ENCODE measurements around the gene MALAT1.

DNA sequence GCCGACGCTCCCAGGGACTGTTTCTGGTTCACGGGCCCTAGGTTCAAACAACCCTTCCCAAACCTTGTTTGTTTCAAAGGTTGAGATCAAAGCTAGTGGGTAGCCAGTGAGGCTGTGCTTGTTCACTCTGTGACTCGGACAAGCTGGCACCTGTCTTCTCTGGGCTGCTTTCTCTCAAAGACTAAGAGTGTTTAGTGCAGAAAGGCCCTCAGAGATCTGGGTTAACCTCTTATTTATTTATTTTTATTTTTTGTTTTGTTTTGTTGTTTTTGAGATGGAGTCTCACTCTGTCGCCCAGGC, 13.0 kb upstream of the MALAT1 start:
- TF ChIP-seq, protein P1, sequence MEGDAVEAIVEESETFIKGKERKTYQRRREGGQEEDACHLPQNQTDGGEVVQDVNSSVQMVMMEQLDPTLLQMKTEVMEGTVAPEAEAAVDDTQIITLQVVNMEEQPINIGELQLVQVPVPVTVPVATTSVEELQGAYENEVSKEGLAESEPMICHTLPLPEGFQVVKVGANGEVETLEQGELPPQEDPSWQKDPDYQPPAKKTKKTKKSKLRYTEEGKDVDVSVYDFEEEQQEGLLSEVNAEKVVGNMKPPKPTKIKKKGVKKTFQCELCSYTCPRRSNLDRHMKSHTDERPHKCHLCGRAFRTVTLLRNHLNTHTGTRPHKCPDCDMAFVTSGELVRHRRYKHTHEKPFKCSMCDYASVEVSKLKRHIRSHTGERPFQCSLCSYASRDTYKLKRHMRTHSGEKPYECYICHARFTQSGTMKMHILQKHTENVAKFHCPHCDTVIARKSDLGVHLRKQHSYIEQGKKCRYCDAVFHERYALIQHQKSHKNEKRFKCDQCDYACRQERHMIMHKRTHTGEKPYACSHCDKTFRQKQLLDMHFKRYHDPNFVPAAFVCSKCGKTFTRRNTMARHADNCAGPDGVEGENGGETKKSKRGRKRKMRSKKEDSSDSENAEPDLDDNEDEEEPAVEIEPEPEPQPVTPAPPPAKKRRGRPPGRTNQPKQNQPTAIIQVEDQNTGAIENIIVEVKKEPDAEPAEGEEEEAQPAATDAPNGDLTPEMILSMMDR (conservative IDR thresholded peaks at IDR 0.05 in 1 of 2, IDR thresholded peaks at IDR 0.05 in 1 of 2; ENCODE audit: extremely low read depth in 1 of 2, insufficient read depth in 1 of 2, low read depth in 1 of 2, low read length in 2 of 2) = no peak
- TF ChIP-seq EZH2 (IDR thresholded peaks at IDR 0.05; ENCODE audit: borderline replicate concordance, low read length) = no peak

All from mammary epithelial cell (primary cell).